ENCODE results near the gene WEE1.

WEE1 gene

GRCh38 chr11:9626496-9627394, 53.3 kb downstream of the WEE1 start:
- TF ChIP-seq PAX5 (IDR thresholded peaks at IDR 0.05; ENCODE audit: insufficient read depth, low read length, severe bottlenecking) (no peak), SPI1 (IDR thresholded peaks at IDR 0.05; ENCODE audit: low read depth, low read length) (no peak), POLR2AphosphoS5 (IDR thresholded peaks at IDR 0.05; ENCODE audit: low read depth, low read length) (no peak)
- FAIRE-seq, result peak; percentile 52
- no peak for DNase-seq (ENCODE audit: insufficient read length, low spot score)

GRCh38 chr11:9629064-9629463, 55.6 kb downstream of the WEE1 start:
- peak; percentile 86 for FAIRE-seq
- TF ChIP-seq SPI1 (IDR thresholded peaks at IDR 0.05; ENCODE audit: low read depth, low read length) (peak; percentile 86), PAX5 (IDR thresholded peaks at IDR 0.05; ENCODE audit: insufficient read depth, low read length, severe bottlenecking) (no peak), TAF1 (IDR thresholded peaks at IDR 0.05; ENCODE audit: low read depth, low read length) (no peak)
- peak; percentile 25 for DNase-seq (ENCODE audit: insufficient read length, low spot score)

GRCh38 chr11:9633679-9634078, 60.2 kb downstream of the WEE1 start:
- TF ChIP-seq TAF1 (IDR thresholded peaks at IDR 0.05; ENCODE audit: low read depth, low read length), result no peak
- TF ChIP-seq POLR2A (IDR thresholded peaks at IDR 0.05; ENCODE audit: low read depth, low read length), result no peak
- no peak for FAIRE-seq
- DNase-seq (ENCODE audit: insufficient read length, low spot score), result no peak

- FAIRE-seq (no peak), DNase-seq (ENCODE audit: insufficient read length, low spot score) (no peak)
- TF ChIP-seq TAF1 (IDR thresholded peaks at IDR 0.05; ENCODE audit: low read depth, low read length), result no peak
- no peak for TF ChIP-seq POLR2AphosphoS5 (IDR thresholded peaks at IDR 0.05; ENCODE audit: low read depth, low read length)
- TF ChIP-seq POLR2A (IDR thresholded peaks at IDR 0.05; ENCODE audit: low read depth, low read length), result no peak
- no peak for TF ChIP-seq PAX5 (IDR thresholded peaks at IDR 0.05; ENCODE audit: insufficient read depth, low read length, severe bottlenecking)
Observed at GRCh38 chr11:9636691-9637090, 63.2 kb downstream of the WEE1 start.

- TF ChIP-seq PAX5 (IDR thresholded peaks at IDR 0.05; ENCODE audit: insufficient read depth, low read length, severe bottlenecking) (no peak), TAF1 (IDR thresholded peaks at IDR 0.05; ENCODE audit: low read depth, low read length) (no peak), POU2F2 (IDR thresholded peaks at IDR 0.05; ENCODE audit: low read depth, low read length) (no peak), SPI1 (IDR thresholded peaks at IDR 0.05; ENCODE audit: low read depth, low read length) (no peak), POLR2A (IDR thresholded peaks at IDR 0.05; ENCODE audit: low read depth, low read length) (no peak), POLR2AphosphoS5 (IDR thresholded peaks at IDR 0.05; ENCODE audit: low read depth, low read length) (no peak)
- no peak for FAIRE-seq
- no peak for DNase-seq (ENCODE audit: insufficient read length, low spot score)
Observed at GRCh38 chr11:9639099-9639498, 65.6 kb downstream of the WEE1 start.

Data from GM12891 (cell line).